OCI-LY1 (cell line): ENCODE measurements around the gene ID1.

Source experiments
- H2AFZ ChIP-seq: fragments of 200-600 bp; sonication (generic), shearing (Covaris generic); 2 replicates; pipeline ENCODE4 v1.6.0; 2014; ENCODE audit warnings: antibody characterized with exemption, mild to moderate bottlenecking, low read length
- H3F3A ChIP-seq: fragments of 200-600 bp; sonication (generic), shearing (Covaris generic); 2 replicates; pipeline ENCODE4 v1.6.0; 2014; ENCODE audit warnings: mild to moderate bottlenecking, antibody characterized with exemption, low read length, moderate library complexity; ENCODE audit not compliant: insufficient read depth
- H3K27ac ChIP-seq: fragments of 200-600 bp; sonication (generic); 2 replicates; pipeline ENCODE4 v1.5.1; 2014; ENCODE audit warnings: low read length, mixed run types, mild to moderate bottlenecking, low read depth; ENCODE audit not compliant: poor library complexity, severe bottlenecking
- H3K27me3 ChIP-seq: fragments of 200-600 bp; sonication (generic); 2 replicates; pipeline ENCODE4 v1.6.0; 2014; ENCODE audit warnings: antibody characterized with exemption, mild to moderate bottlenecking, low read length, moderate library complexity; ENCODE audit not compliant: insufficient read depth
- H3K36me3 ChIP-seq: fragments of 200-600 bp; sonication (generic); 2 replicates; pipeline ENCODE4 v1.6.1; 2014; ENCODE audit warnings: mild to moderate bottlenecking, antibody characterized with exemption, low read length, moderate library complexity, mixed read lengths; ENCODE audit not compliant: insufficient read depth
- H3K4me1 ChIP-seq: fragments of 200-600 bp; sonication (generic); 2 replicates; pipeline ENCODE4 v1.5.1; 2014; ENCODE audit warnings: mild to moderate bottlenecking, low read length, moderate library complexity; ENCODE audit not compliant: insufficient read depth, severe bottlenecking
- H3K4me2 ChIP-seq: fragments of 200-600 bp; sonication (generic), shearing (Covaris generic); 2 replicates; pipeline ENCODE4 v1.6.1; 2014; ENCODE audit warnings: low read length
- H3K4me3 ChIP-seq: fragments of 200-600 bp; sonication (generic); 2 replicates; pipeline ENCODE4 v1.5.1; 2014; ENCODE audit warnings: low read length, low read depth, mild to moderate bottlenecking, mixed read lengths; ENCODE audit not compliant: poor library complexity, severe bottlenecking
- H3K79me2 ChIP-seq: fragments of 200-600 bp; shearing (Covaris generic); 2 replicates; pipeline ENCODE4 v1.6.1; 2016; ENCODE audit warnings: mixed run types, low read length, mixed read lengths; ENCODE audit not compliant: insufficient read depth
- H3K9ac ChIP-seq: fragments of 200-600 bp; sonication (generic), shearing (Covaris generic); 2 replicates; pipeline ENCODE4 v1.6.1; 2014; ENCODE audit warnings: mild to moderate bottlenecking, low read length, mixed read lengths
- H3K9me2 ChIP-seq: fragments of 200-600 bp; sonication (generic), shearing (Covaris generic); 2 replicates; pipeline ENCODE4 v1.6.1; 2014; ENCODE audit warnings: low read depth, mild to moderate bottlenecking, low read length, mixed read lengths
- H3K9me3 ChIP-seq: fragments of 200-600 bp; shearing (Covaris generic); 2 replicates; pipeline ENCODE4 v1.6.1; 2014; ENCODE audit warnings: low read length, mixed read lengths
- H4K20me1 ChIP-seq: fragments of 200-600 bp; sonication (generic), shearing (Covaris generic); 2 replicates; pipeline ENCODE4 v1.6.0; 2016; ENCODE audit warnings: mild to moderate bottlenecking, low read length; ENCODE audit not compliant: insufficient read depth
- CTCF ChIP-seq: fragments of 200-600 bp; sonication (generic), shearing (Covaris generic); IDR thresholded peaks from 2 replicates; pipeline ENCODE4 v1.5.1; 2017; ENCODE audit warnings: mild to moderate bottlenecking, antibody characterized with exemption, low read length, moderate library complexity, mixed read lengths
- EZH2 ChIP-seq: fragments of 200-600 bp; sonication (generic), shearing (Covaris generic); IDR thresholded peaks from 2 replicates; pipeline ENCODE4 v1.8.0; 2017; ENCODE audit warnings: borderline replicate concordance, mixed run types, mild to moderate bottlenecking, antibody characterized with exemption, low read length, moderate library complexity, mixed read lengths

ID1 gene

DNA sequence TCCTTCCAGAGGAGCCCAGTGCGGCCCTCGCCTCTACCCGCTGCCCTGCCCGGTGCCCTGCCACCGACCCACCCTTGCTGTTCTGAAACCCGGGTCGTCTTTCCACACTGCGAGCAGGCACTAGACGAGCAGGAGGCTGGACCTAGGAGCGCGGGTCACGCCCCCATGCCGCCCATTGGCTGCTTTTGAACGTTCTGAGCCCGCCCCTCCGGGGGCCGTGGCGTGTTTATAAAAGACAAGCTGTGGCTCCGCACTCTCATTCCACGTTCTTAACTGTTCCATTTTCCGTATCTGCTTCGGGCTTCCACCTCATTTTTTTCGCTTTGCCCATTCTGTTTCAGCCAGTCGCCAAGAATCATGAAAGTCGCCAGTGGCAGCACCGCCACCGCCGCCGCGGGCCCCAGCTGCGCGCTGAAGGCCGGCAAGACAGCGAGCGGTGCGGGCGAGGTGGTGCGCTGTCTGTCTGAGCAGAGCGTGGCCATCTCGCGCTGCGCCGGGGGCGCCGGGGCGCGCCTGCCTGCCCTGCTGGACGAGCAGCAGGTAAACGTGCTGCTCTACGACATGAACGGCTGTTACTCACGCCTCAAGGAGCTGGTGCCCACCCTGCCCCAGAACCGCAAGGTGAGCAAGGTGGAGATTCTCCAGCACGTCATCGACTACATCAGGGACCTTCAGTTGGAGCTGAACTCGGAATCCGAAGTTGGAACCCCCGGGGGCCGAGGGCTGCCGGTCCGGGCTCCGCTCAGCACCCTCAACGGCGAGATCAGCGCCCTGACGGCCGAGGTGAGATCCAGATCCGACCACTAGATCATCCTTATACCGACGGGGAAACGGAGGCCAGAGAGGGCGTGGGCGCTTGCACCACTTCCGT is at the start of gene ID1:
Gene ID1, plus strand, starts transcription at position 259 of the 871 bp plus-strand sequence. Its CDS starts 99 bp downstream, at position 358.
- no peak within 1 kb of the TSS for H3K27ac ChIP-seq
- peak within 1 kb of the TSS; percentile 57 for H3K9ac ChIP-seq
- peak within 1 kb of the TSS; percentile 68 for H3K4me3 ChIP-seq
- no peaks in the 10 kb centered on the region for H3K9me2 ChIP-seq
- no peak for TF ChIP-seq EZH2
- TF ChIP-seq CTCF = no peak
- H3K27me3 ChIP-seq = 0 out of 2 replicates have a peak, but pooled peaks cover 9% of the 10 kb centered on the region
- H3K4me2 ChIP-seq = peak within 1 kb of the TSS; percentile 88
- H3K9me3 ChIP-seq = no peaks in the 10 kb centered on the region
- H2AFZ ChIP-seq = no peak within 1 kb of the TSS
- H3K4me1 ChIP-seq = peaks cover 26% of the 10 kb centered on the region
- no peaks in the 10 kb centered on the region for H4K20me1 ChIP-seq
- H3F3A ChIP-seq = no peaks in the 10 kb centered on the region
- H3K36me3 ChIP-seq = no peaks in the 10 kb centered on the region
- H3K79me2 ChIP-seq = no peaks in the 10 kb centered on the region

DNA sequence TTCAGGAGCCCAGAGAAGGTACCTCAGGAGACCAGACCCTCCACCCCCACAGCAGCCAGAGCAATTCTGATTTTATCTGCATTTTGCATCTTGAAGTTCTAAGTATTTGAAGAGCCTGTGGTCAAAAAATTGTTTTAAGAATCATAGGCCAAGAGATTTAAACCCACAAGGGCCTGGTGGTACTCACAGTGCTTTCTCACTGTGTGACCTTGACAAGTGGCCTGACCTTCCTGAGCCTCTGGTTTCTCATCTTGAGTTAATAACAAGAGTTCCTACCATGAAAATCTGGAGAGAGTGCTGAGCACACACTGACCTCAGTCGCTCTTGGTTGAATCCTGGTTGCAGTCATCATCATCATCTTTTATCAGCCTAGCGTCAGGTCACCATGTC is 45.4 kb upstream of the ID1 start:
- no peaks in the 10 kb centered on the region for H3K9me3 ChIP-seq
- TF ChIP-seq EZH2 = no peak
- no peak for TF ChIP-seq CTCF
- H3K79me2 ChIP-seq = no peaks in the 10 kb centered on the region
- H3K9ac ChIP-seq = no peak overlapping the region
- no peaks in the 10 kb centered on the region for H4K20me1 ChIP-seq
- H3K9me2 ChIP-seq = no peaks in the 10 kb centered on the region
- no peak overlapping the region for H3K4me2 ChIP-seq
- H3K36me3 ChIP-seq = peaks cover 71% of the 10 kb centered on the region
- H3K27me3 ChIP-seq = no peaks in the 10 kb centered on the region
- no peak overlapping the region for H3K4me3 ChIP-seq
- H2AFZ ChIP-seq = no peak overlapping the region
- H3K27ac ChIP-seq = peak overlapping the region; percentile 23
- H3F3A ChIP-seq = no peaks in the 10 kb centered on the region
- peaks cover 9% of the 10 kb centered on the region for H3K4me1 ChIP-seq

- no peak overlapping the region; the same call in 1 of the 2 replicates for H3K9ac ChIP-seq
- H3K9me2 ChIP-seq = no peaks in the 10 kb centered on the region
- no peaks in the 10 kb centered on the region for H4K20me1 ChIP-seq
- H3K4me3 ChIP-seq = no peak overlapping the region
- H3K27ac ChIP-seq = peak overlapping the region; percentile 51
- H3K36me3 ChIP-seq = peaks cover 66% of the 10 kb centered on the region
- no peak overlapping the region for H3K4me2 ChIP-seq
- H2AFZ ChIP-seq = no peak overlapping the region
- no peaks in the 10 kb centered on the region for H3K9me3 ChIP-seq
- no peaks in the 10 kb centered on the region for H3F3A ChIP-seq
- peaks cover 10% of the 10 kb centered on the region for H3K4me1 ChIP-seq
- no peaks in the 10 kb centered on the region for H3K27me3 ChIP-seq
- H3K79me2 ChIP-seq = no peaks in the 10 kb centered on the region
- peak; percentile 96 for TF ChIP-seq CTCF
- TF ChIP-seq EZH2 = no peak
Observed at GRCh38 chr20:31560094-31560745, 44.9 kb upstream of the ID1 start.
